GM19372 (cell line): ENCODE results near the gene EPB41L1.

ENCODE experiments used
- ATAC-seq: cut with Tn5 transposase; IDR thresholded peaks from one replicate; pipeline ENCODE4 v1.9.1; 2021; ENCODE audit warnings: mild to moderate bottlenecking, low read depth, moderate library complexity; ENCODE audit not compliant: unreplicated experiment

EPB41L1 gene

DNA sequence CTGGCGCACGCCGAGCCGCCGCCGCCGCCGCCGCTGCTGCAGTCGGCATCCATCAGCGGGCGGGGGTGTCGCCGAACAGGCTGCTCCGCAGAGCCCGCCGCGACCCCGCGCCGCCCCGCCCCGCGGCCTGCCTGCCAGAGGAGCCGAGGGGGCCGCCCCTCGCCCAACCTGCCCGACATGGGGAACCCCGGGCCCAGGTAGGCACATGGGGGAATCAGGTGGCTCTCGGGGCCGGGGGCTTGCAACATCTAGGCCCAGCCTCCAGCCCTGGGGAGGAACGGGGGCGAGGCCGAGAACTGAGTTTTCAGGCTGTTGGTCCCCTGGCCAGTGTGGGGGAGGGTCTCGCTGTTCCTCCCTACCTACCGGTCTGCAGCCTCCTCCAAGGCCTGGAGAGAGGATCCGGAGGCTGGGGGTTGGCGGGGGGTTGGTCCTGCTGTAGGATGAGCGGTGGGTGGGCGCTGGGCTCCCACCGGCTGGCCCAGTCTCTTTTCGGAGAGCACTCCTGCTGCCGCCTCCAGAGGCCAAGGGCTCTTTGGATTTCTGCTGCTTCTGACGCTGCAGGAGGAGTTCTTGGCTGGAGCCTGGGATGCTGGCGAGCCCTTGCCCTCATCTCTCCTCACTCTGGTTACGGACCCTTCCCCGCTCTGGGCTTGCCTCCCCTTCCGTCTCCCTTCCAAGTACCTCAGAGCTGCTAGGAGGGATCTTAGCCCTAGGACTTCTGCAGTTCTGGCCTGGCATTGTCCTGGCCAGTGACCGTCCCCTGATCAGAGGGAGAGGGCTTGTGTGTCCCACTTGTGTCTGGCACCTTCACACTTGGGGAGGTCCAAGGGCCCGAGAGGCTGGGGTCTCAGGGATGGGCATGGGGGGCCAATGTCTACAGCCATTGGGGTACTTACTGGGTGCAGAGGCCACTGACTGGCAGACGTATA is at the start of gene EPB41L1:
Gene EPB41L1, plus strand, starts transcription at position 41 of the 929 bp plus-strand sequence. CDS start 19,038 bp downstream, outside the sequence.
- no peak for ATAC-seq

DNA sequence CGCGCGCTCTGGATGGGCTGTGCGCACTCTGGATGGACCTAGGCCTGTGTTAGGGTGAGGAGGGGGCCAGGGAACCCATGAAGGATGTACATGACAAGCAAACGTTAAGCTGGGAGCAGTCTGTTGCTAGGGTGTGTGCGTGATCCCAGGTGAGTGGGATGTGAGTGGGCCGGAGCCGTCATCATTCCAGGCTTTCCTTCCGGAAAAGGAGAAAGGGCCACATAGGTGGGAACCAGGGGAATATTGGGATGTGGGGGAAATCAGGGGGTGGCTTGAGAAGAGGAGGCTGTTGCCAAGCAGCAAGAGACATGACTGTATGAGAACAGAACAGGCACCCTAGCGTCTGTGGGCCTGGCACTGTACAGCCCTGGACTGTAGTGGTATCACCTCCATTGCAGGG is 49.7 kb upstream of the EPB41L1 start:
- no peak for ATAC-seq

DNA sequence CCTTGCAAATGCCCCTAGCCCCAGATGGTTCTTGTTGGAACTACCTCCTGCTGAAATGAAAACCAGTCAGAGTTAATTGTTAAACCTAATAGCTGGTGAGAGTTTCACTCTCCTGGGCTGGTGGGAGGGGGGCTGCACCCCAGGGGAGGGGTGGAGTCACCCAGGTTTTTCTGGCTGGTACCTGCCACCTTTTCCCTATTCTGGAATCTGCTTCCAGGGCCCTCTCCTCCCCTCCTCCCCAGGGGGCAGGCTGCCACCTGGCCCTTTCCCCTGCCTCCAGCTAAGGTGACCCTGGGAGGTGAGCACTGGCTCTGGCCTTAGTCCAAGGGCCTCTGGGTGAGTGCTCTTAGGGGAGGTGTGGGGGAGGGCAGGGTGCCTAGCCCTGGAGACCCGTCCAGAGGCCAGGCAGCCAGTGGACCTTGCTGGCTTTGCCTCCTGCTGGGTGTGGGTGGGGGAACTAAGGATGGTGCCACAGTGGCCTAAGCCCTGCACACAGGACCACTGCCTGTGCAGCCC is 48.8 kb upstream of the EPB41L1 start:
- ATAC-seq = no peak

DNA sequence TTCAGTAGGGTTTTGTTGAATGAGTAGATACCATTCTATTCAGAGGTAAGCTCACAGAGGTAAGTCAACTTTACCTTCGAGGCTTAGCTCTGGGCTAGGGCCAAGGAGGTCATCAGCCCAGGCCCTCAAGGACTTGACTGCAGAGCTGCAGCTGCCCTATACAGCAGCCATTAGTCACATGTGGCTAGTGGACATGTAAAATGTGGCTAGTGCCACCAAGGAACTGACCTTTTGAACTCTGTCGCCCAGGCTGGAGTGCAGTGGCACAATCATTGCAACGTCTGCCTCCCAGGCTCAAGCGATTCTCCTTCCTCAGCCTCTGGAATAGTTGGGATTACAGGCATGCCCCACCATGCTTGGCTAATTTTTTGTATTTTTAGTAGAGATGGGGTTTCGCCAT is 47.9 kb upstream of the EPB41L1 start:
- ATAC-seq = no peak

DNA sequence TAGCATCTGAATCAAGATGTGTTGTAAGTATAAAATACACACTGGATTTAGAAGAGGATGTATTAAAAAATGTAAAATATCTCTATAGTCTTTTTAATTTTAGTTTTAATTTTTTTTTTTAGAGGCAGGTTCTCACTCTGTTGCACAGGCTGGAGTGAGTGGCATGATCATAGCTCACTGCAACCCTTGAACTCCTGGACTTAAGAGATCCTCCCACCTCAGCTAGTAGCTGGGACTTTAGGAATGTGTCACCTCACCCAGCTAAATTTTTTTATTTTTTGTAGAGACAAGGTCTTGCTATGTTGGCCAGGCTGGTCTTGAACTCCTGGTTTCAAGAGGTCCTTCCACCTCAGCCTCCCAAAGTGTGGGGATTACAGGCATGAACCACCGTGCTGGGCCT is 46.7 kb upstream of the EPB41L1 start:
- no peak for ATAC-seq

DNA sequence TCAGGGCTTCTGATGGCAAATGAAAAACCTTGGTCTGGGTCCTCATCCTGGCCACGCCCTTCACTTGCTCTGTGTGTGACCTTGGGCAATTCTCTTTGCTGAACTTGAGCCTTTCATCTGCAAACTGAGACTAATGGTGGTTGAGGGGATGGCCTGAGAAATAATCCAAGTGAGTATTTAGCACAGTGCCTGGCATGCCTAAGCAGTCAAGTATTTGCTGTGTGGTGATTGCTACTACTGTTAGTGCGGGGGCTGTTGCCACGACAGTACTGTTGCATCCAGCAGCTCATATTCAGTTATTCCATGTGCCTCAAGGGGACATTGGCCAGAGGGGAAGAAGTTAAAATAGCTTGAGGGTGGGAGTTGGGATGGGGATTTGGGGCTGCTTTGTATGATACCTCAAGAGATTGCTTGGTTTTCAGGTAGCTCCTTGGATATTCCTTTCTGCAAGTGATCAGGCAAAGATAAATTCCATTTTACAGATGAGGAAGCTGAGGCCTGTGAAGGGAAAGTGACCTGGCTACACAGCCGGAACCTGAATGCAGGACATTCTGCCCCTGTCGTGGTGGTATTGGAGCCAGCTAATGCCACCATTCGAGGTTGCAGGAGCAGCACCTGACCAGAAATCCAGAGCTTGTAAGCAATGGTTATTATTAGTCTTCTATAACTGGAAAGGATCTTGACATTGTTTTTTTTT is 45.1 kb upstream of the EPB41L1 start:
- no peak for ATAC-seq

DNA sequence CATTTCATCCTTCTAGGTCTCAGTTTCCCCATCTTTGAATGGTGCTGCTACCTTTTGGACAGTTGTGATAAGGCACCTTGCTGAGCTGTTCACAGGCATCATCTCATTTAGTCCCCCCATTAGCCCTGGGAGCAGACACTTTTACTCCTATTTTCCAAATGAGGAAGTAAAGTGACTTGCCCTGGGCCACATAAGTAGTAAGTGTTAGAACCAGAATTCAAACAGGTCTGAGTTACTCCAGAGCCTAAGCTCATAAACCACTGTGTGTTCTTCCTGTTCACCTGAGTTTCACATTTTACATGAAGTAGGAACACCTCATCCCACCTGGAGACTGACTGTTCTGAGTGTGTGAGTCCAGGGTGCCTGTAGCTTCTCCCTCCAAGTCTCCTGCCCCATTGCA is 43.5 kb upstream of the EPB41L1 start:
- no peak for ATAC-seq

DNA sequence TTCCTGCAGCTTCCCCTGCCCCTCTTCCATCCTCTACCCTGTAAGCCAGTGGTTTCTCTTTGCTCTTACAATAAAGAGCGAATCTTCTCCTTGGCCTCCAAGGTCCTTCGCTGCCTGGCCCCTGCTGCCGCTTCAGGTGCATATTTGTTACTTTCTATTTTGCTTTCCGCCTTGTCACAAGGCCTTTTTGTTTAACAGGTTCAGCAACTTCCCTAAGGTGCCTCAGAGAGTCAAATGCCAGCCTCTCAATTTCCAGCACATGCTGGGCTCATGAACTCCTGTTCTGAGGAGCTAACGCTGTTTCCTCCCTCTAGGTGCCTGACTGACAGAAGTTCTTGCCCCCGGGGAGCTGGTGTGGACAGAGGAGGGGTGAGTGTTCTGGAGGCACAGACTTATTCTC is 42.4 kb upstream of the EPB41L1 start:
- ATAC-seq = no peak

DNA sequence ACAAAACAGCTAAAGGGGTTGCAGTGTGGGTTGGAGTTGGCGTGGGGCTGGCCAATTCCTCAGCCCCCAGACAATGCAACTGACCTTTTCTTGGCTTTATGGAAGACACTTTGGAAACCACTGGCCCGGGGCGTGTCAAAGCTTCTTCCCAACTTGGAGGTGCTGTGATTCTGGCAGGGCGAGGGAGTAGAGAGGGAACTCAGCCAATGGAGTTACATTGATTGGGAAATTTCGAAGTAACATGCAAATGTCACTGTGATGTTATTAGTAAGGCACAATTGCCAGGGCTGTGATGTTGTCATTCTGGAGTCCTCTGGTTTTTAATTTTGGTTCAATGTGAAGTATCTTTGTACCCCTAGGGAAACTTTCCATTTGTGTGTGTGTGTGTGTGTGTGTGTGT is 41.5 kb upstream of the EPB41L1 start:
- no peak for ATAC-seq

DNA sequence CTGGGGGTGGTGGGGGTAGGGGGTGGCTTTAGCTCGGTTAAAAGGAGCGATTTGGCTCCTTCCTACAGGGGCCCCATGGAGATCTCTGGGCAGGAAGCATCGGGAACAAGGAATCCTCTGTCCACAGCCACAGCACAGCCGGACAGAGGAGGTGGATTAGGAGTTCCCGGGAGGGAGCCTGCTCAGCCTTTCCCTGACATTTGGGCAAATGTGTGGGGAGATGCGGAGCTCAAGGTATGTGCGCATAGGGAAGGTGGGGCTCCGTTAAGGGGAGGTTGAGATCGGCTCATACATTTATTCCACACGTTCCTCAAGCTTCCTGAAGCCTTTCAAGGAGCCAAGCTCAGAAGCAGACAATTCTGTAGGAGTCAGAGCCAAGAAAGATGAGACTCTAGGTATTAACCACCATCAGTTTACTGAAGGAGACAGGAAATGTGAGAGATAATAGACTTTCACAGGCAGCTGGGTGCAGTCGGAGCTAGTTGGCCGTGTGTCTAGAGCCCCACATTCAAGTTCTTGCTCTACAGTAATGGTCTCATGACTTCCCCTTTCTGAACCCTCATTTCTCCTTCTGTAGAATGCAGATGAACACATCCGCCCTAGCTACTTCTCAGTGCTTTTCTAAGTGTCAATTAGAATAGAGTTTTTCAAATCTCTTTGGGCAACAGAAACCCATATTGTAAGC is 40.8 kb upstream of the EPB41L1 start:
- ATAC-seq = no peak

DNA sequence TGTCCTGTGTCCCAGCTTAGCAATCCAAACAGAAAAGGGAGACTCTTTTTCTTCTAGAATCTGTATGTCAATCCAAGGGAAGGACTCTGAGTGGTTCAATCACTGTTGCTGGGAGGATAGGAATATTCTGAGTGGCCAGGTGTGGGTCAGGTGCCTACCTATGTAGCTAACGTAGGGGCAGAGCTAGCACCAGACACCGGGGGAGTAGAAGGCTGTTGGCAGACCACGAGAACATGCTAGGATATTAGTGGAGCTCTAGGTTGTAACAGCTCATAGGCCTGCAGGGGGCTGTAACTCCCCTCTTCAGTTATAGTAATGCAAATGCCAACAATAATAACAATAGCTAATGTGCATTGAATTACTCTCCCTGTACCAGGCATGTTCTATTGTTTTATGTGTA is 39.8 kb upstream of the EPB41L1 start:
- ATAC-seq = no peak

DNA sequence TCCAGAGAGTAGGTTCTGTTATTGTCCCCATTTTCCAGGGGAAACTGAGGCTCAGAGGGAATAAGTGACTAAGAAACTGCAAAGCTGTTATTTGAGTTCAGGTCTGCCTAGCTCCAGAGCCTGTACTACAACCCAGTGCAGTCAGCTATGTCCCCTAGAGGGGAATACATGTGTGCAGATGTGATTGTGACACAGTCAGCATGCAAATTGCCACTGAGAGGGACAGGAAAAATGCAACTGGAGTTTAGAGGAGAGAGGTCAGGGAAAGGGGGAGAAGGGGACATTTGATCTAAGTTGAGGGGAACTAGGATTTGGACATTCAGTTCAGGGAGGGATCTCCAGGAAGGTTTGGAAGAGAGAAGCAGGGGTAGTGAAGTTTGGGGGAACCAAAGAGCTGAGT is 38.6 kb upstream of the EPB41L1 start:
- ATAC-seq = no peak

DNA sequence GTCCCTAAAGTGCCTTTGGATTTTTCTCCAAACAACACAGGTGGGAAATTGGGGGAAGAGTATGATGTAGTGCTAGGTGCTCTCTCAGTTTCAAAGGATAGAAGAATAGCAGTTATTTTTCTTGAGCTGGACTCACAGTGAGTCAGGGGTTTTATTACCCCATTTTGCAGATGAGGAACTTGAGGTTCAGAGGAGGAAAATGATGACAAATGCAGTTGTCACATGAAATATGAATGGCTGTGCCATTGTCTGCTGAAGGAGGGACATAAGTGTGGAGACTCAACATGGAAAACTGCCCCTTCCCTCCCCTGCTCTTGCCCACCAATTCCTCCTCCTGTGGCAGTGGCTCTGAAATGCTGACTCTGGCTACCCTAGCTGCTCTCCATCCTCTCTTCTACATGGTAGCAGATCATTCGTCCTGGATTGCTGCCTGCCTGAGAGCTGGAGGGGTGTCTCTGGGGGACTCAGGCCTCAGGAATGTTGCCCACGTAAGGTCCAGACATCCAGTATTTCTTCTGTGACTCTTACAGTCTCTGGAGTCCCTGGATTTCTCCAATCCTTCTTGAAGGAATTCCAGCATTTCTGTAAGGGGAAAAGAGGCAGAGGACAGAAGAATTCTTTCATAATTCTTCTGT is 37.6 kb upstream of the EPB41L1 start:
- no peak for ATAC-seq

DNA sequence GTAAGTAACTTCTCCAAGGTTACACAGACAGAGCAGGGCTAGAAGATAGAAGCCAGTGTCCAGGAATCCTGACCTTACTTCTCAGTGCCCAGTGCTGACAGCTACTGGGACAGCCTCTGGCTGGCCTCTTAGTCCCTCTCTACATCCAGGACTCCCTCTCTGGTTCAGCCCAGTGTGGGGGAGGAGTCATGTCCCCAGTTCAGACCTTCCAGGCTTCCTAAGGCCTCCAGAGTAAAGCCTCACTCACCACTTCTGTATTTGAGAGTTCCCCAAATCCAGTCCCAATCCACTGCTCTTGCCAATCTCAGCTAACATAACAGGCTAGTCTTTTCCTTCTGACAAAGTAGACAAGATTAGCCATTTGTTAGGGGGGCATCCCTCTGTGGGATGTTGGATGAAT is 36.9 kb upstream of the EPB41L1 start:
- no peak for ATAC-seq

DNA sequence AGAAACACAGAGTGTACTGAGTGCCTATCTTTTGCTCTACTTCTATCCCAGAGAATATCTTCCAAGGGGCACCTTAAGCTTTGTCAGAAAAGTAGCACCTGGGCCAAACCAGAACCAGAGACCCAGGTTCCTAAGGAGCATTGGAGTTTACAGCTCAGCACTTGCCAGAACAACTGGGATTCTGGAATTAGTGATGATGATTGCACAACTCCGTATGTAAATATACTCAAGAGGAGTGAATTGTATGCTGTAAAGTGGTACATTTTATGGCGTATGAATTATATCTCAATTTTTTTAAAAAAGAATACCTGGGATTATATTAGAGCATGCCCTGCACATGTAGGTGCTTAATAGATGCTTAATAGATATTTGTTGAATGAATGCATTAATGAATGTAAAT is 36.2 kb upstream of the EPB41L1 start:
- ATAC-seq = no peak

DNA sequence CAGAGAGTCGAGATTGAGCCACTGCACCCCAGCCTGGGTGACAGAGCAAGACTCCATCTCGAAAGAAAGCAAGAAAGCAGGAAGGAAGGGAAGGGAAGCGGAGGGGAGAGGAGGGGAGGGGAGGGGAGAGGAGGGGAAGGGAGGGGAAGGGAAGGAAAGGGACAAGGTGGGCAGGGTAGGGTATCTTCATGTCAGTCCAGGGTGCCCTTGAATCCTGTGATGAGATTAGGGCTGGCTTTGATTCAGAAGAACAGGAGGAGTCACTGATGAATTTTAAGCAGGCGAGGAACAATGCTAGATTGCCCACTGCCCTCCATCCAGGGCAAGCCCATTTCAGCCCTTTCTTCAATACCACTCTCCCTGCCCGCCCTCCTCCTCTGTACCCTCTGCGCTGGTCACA is 35.0 kb upstream of the EPB41L1 start:
- no peak for ATAC-seq

DNA sequence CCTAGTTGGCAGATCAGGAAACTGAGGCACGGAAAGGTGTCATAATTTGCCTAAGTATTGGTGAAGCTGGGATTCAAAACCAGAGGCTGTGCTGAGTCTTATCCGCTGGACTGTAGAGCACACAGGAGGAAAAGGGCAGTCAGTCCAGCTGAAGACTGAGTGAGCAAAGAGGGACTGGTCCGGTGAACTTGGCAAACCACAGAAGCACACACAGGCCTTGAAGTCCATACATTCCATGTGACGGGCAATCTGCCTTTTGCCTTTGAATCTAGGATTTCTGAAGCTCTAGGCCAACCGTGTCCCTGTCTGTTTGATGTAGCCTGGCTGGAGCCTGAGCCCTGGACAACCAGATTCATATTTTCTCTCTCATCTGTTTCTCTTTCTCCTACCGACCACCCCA is 34.3 kb upstream of the EPB41L1 start:
- ATAC-seq = no peak

DNA sequence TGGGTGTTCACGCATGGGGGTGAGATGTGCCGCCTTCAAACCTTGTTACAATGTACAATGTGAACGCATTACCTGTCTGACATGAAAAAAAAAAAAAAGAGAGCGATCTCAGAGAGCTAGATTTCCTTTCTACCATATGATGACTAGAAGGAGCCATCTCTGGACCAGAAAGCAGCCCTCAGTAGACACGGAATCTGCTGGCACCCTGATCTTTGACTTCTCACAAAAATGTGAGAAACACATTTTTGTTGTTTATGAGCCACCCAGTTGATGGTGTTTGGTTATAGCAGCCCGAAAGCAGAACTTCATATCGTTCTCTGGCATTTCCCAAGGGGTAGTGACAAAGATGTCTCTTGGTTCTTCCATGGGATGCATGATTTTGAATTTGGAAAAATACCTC is 33.5 kb upstream of the EPB41L1 start:
- ATAC-seq = no peak

DNA sequence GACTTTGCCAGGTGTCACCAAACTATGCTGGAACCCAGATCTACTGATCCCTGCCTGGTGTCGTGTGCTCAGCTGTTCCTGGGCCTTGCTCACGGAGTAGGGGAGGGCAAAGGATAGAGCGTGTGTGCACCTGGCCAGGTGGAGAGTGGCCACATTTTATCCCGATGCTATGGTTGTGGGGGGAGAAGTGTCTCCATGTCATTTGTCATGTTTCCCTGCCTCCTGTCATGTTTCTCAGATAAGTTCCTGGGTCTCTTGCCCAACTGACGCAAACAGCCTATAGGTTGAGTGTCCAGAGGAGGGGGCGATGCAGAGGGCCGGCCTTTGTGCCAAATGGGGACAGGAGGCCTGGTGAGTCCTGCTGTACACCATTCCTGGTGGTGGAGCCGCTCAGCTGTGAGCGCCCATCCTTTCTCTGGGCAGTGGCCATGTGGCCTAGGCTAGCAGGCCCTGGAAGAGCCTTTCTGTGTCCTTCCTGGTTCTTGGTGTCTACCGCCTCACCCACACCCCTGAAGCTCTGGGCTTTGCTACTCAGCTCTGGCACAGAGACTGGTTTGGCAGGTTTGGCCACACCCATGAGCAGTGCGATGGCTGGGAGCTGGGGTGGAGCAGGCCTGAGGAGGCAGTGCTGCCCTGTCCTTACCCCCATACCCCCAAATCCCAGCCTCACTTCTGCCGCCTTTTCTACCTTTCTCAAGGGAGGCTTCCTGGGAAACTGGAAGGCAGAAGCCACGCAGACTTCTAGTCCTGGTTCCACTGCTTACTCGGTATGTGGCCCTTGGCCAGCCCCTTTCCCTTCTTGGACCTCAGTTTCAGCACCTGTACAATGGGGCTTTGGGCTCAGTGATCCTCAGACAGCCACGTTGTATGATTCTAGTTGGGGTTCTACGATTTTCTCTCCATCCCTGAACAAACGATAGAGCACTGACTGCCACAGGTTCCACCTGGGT is 32.3 kb upstream of the EPB41L1 start:
- ATAC-seq = no peak

DNA sequence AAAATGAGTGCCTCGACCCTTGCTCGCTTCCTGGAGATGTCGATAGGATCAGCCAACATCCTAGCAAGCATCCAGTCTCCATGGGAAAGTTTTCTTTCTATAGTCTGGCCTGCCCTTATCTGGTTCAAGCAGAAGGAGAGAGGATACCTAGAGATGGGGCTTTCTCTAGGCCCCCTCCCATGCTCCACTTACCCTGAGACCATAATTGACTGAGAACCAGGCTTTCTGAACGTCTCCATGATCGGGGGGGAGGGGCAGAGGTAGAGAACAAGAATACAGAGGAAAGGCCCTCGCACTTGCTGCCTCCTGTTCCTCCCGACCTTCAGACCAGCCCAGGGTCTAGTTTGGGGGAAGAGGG is 31.6 kb upstream of the EPB41L1 start:
- ATAC-seq = no peak
